Measurements from ENCODE around the gene POLR2J. TPM values are rescaled to one million over a fixed set of nuclear protein-coding genes. Genes with fewer than 3 reads are reported as not detected.
A peak's percentile ranks its signal among the peaks of the same experiment; 100 is the strongest.
"Not testable (repeated sequence)": the region's sequence is repeated elsewhere in the genome, so short reads cannot be mapped to it uniquely, and the experiment has no call there.

Gene POLR2J
- polyA plus RNA-seq, result 42.6 and 52.9 TPM in 2 replicates
- polyA minus RNA-seq, result 14.4 and 14.6 TPM in 2 replicates

DNA sequence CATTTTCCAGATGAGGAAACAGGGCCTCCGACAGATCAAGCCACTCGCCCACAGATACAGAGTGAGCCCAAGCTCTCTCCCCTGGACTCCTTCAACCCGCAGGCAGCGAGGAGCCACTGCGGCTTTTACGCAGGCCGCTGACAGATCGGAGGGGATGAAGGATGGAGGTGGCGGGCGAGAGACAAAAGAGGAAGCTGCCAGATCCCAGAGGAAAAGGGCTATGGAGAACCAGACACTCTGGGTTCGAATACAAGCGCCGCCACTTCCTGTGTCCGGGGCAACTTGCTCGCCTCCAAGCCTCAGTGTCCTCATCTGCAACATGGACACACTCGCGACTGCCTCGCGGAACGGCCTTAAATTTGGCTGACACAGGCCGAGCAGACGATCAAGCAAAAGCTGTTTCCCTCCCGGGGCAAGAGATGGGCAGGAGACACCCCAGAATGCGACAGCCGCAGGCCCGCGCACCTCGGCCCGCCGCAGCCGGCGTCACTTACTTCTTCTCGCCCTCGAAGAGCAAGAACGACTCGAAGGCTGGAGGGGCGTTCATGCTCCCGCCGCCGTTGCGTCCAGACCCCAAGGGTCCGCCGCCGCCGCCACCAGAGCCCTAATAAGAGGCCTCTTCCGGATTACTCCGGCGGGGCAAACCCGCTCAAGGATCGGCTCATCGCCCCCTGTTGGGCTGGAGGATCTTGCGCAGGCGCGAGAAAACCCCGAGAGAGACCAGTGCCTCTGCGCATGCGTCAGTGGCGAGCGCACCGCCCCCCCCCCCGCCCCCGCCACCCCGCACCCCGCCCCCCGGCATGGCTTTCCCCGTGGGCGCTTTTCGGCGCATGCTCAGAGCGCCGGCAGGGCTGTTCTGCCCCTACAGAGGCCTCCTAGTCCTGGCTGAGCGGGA lies at the start of gene POLR2J:
TSS of gene POLR2J (minus strand) at position 609 of the 895 bp plus-strand sequence. CDS start at position 547, 62 bp downstream.
- not testable (repeated sequence) for H3K4me2 ChIP-seq (ENCODE audit: low read length); H3K36me3 ChIP-seq (ENCODE audit: insufficient read depth, low read length); H2AFZ ChIP-seq (ENCODE audit: low read depth, low read length); H3K9me3 ChIP-seq (ENCODE audit: low read length); H3K79me2 ChIP-seq (replicated peaks; ENCODE audit: insufficient read depth, low read length); H3F3A ChIP-seq (ENCODE audit: insufficient read depth, low read length, poor library complexity, severe bottlenecking); H3K27me3 ChIP-seq (ENCODE audit: insufficient read depth, low read depth, low read length); H4K20me1 ChIP-seq (ENCODE audit: insufficient read depth); H3K9me2 ChIP-seq (ENCODE audit: insufficient read depth, low read length); H3K27ac ChIP-seq (ENCODE audit: low read length)
- peak within 1 kb of the TSS; percentile 55 for H3K4me3 ChIP-seq (ENCODE audit: low read length)
- TF ChIP-seq POLR2AphosphoS5 (IDR thresholded peaks at IDR 0.05), result peak; percentile 53
- peak within 1 kb of the TSS; percentile 50 for H3K9ac ChIP-seq (ENCODE audit: low read length)

DNA sequence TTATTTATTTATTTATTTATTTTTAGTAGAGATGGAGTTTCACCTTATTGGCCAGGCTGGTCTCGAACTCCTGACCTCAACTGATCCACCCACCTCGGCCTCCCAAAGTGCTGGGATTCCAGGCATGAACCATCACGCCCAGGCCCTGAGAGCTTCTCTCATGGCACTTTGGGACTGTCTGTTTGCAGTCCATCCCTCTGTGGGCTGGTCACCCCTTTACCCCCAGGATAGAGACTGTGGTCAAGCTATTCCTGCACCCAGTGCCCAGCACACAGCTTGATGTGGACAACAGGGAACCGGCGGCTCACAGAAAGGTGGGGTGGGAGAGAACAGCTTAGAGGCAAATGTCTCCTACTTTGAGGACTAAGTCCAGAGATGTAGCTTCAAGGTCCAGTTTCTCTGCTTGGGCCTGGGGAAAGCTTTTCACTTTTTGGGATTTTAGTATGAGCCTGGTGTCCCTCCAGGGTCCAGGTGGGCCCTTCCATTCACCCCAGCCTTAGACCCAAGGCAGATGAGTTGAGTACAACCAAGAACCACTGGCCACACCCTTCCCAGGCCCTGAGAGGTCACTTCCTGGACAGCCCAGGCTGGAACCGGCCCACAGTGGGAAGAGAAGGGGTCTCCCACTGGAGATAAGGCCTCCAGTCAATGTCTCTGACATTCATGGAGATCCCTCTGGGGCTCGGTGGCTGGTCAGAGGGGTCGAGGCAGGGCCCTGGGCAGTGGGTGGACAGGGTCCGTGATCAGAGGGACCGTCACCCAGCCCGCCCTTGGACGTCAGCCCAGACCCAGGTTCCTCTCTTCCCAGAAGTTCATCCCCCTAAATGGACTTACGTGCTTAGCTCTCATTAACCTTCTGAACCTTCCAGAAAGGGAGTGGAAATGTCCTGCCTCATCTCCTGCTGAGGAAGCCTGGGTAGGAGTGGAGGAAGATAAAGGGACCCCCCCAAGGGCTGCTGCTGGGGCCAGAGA lies 49.4 kb upstream of the POLR2J start:
- H3K36me3 ChIP-seq (ENCODE audit: insufficient read depth, low read length); H3K4me2 ChIP-seq (ENCODE audit: low read length); H4K20me1 ChIP-seq (ENCODE audit: insufficient read depth): not testable (repeated sequence)

DNA sequence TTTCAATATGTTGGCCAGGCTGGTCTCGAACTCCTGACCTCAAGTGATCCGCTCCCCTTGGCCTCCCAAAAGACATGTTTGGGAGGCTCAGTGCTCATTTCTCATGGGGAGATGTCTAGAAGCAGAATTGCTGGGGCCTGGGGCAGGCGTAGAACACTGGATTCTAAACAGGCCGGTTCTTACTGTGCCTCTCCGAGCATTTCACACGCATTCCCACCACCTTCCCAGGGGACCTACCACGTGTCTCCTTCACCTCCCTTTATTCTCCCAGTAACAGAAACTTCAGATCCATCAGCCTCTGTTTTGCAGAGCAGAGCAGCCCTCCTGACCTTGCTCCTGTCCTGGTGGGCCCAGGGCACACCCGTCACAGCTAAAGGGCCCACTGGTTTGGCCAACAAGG lies 48.5 kb upstream of the POLR2J start:
- not testable (repeated sequence) for H3K36me3 ChIP-seq (ENCODE audit: insufficient read depth, low read length); H3F3A ChIP-seq (ENCODE audit: insufficient read depth, low read length, poor library complexity, severe bottlenecking); H3K79me2 ChIP-seq (replicated peaks; ENCODE audit: insufficient read depth, low read length); H3K4me2 ChIP-seq (ENCODE audit: low read length); H3K4me3 ChIP-seq (ENCODE audit: low read length); H3K9ac ChIP-seq (ENCODE audit: low read length); H3K9me2 ChIP-seq (ENCODE audit: insufficient read depth, low read length); H3K27ac ChIP-seq (ENCODE audit: low read length); H2AFZ ChIP-seq (ENCODE audit: low read depth, low read length); H4K20me1 ChIP-seq (ENCODE audit: insufficient read depth); H3K27me3 ChIP-seq (ENCODE audit: insufficient read depth, low read depth, low read length); H3K9me3 ChIP-seq (ENCODE audit: low read length)

More for the DNA sequence above, 49.4 kb upstream of the POLR2J start:
- not testable (repeated sequence) for H2AFZ ChIP-seq (ENCODE audit: low read depth, low read length); H3K27ac ChIP-seq (ENCODE audit: low read length); H3K4me3 ChIP-seq (ENCODE audit: low read length); H3K79me2 ChIP-seq (replicated peaks; ENCODE audit: insufficient read depth, low read length); H3F3A ChIP-seq (ENCODE audit: insufficient read depth, low read length, poor library complexity, severe bottlenecking); H3K9me2 ChIP-seq (ENCODE audit: insufficient read depth, low read length); H3K9ac ChIP-seq (ENCODE audit: low read length); H3K9me3 ChIP-seq (ENCODE audit: low read length); H3K27me3 ChIP-seq (ENCODE audit: insufficient read depth, low read depth, low read length)

DNA sequence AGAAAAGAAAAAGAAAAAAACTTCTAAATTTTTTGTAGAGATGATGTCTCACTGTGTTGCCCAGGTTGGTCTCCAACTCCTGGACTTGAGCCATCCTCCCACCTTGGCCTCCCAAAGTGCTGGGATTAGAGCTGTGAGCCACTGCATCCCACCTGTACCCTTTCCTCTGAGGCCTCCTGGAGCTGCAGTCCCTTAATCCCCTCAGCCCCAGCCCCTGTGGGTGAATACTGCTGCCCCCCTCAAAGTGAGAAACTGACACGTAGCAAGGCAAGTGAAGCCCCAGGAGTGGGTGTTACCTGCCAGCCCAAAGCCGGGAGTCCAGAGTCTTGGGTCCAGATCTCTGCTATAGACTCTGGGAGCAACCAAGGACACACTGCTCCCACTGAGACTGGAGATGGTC lies 46.1 kb upstream of the POLR2J start:
- not testable (repeated sequence) for H3K27me3 ChIP-seq (ENCODE audit: insufficient read depth, low read depth, low read length); H3K4me2 ChIP-seq (ENCODE audit: low read length); H3K27ac ChIP-seq (ENCODE audit: low read length); H3K9me2 ChIP-seq (ENCODE audit: insufficient read depth, low read length); H3K36me3 ChIP-seq (ENCODE audit: insufficient read depth, low read length); H3K4me3 ChIP-seq (ENCODE audit: low read length); H3K9ac ChIP-seq (ENCODE audit: low read length); H2AFZ ChIP-seq (ENCODE audit: low read depth, low read length); H4K20me1 ChIP-seq (ENCODE audit: insufficient read depth); H3F3A ChIP-seq (ENCODE audit: insufficient read depth, low read length, poor library complexity, severe bottlenecking); H3K79me2 ChIP-seq (replicated peaks; ENCODE audit: insufficient read depth, low read length); H3K9me3 ChIP-seq (ENCODE audit: low read length)

DNA sequence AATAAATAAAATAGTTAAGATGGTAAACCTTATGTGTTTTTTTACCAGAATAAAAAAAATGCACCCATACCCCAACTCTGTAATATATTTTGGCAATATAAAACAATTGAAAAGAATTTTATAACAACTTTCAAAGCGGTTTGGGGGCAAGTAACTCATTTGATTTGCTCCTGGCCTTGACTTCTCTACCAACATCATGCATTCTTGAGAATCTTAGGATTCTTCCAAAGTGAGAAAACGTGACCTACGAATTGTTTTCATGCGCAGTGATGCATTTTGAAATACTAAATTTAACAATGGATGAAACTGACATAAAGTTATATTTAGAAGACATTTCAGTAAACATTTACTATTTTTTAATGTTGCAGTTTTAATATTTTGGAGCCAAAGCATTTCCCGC lies 42.1 kb upstream of the POLR2J start:
- H3K79me2 ChIP-seq (replicated peaks; ENCODE audit: insufficient read depth, low read length); H3K9me3 ChIP-seq (ENCODE audit: low read length): not testable (repeated sequence)

DNA sequence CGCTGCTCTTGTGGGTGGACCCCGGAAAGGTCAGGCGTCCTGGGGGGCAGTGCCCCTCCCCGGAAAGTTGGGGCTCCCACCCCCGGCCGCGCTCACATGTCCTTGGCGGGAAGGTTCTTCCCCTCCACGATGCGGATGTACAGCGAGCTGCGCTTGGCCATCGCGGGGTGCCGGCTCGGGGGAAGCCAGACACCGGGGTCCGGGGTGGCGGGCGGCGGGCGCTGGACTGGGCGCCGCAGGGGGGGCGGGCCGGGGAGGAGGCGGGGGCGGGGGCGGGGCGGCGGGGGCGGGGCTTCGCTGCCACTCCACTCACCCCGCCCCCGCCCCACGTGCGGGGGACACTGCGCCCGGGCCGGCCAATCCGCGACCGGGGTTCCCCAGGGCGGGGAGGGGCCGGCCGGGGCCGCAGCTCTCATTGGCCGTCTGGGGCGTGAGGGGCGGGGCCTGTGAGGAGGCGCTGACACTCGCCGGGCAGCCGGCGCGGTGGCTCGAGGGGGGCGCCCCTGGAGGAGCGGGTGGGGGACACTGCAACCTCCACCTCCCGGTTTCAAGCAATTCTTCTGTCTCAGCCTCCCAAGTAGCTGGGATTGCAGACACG lies 38.9 kb upstream of the POLR2J start, which contains the start of gene RASA4B:
TSS of gene RASA4B (minus strand) at position 228 of the 598 bp plus-strand sequence. CDS start at position 161, 67 bp downstream.
- not testable (repeated sequence) for H3K9me3 ChIP-seq (ENCODE audit: low read length); H3K36me3 ChIP-seq (ENCODE audit: insufficient read depth, low read length); H3K79me2 ChIP-seq (replicated peaks; ENCODE audit: insufficient read depth, low read length); H3K9me2 ChIP-seq (ENCODE audit: insufficient read depth, low read length); H3K9ac ChIP-seq (ENCODE audit: low read length); H4K20me1 ChIP-seq (ENCODE audit: insufficient read depth); H3K4me2 ChIP-seq (ENCODE audit: low read length); H3K27ac ChIP-seq (ENCODE audit: low read length); H2AFZ ChIP-seq (ENCODE audit: low read depth, low read length); H3K27me3 ChIP-seq (ENCODE audit: insufficient read depth, low read depth, low read length); H3F3A ChIP-seq (ENCODE audit: insufficient read depth, low read length, poor library complexity, severe bottlenecking)
- peak within 1 kb of the TSS; percentile 34 for H3K4me3 ChIP-seq (ENCODE audit: low read length)

More for the DNA sequence above, 42.1 kb upstream of the POLR2J start:
- H3K4me2 ChIP-seq (ENCODE audit: low read length); H3F3A ChIP-seq (ENCODE audit: insufficient read depth, low read length, poor library complexity, severe bottlenecking); H3K36me3 ChIP-seq (ENCODE audit: insufficient read depth, low read length); H2AFZ ChIP-seq (ENCODE audit: low read depth, low read length); H3K4me3 ChIP-seq (ENCODE audit: low read length); H3K9ac ChIP-seq (ENCODE audit: low read length); H3K9me2 ChIP-seq (ENCODE audit: insufficient read depth, low read length); H4K20me1 ChIP-seq (ENCODE audit: insufficient read depth); H3K27ac ChIP-seq (ENCODE audit: low read length); H3K27me3 ChIP-seq (ENCODE audit: insufficient read depth, low read depth, low read length): not testable (repeated sequence)

DNA sequence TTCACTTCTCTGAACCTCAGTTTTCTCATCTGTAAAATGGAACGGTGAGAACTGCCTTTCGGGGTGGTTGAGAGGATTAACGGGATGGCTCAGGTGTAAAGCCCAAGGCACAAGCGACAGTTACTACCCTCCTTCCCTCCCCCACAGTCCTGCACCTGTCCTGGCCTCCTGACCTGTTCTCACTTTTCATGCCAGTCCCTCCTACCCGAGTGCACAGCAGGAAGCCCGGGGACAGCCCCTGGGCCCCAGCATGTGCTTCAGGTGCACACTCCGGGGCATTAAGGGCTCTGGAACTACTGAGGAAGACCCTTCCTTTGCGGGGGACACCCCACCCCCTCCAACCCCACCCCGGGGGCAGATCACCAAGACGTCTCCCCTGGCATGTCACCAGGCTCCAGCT lies 38.2 kb upstream of the POLR2J start:
- not testable (repeated sequence) for H3K9me3 ChIP-seq (ENCODE audit: low read length); H3K27me3 ChIP-seq (ENCODE audit: insufficient read depth, low read depth, low read length); H3K9me2 ChIP-seq (ENCODE audit: insufficient read depth, low read length); H3K4me2 ChIP-seq (ENCODE audit: low read length); H3K4me3 ChIP-seq (ENCODE audit: low read length); H3K27ac ChIP-seq (ENCODE audit: low read length); H3F3A ChIP-seq (ENCODE audit: insufficient read depth, low read length, poor library complexity, severe bottlenecking); H2AFZ ChIP-seq (ENCODE audit: low read depth, low read length); H3K36me3 ChIP-seq (ENCODE audit: insufficient read depth, low read length); H3K9ac ChIP-seq (ENCODE audit: low read length); H4K20me1 ChIP-seq (ENCODE audit: insufficient read depth); H3K79me2 ChIP-seq (replicated peaks; ENCODE audit: insufficient read depth, low read length)
